Keratinocyte (primary cell): ENCODE results near the gene REV3L.

ENCODE experiments used
- EZH2 ChIP-seq: IDR thresholded peaks from one replicate; pipeline ENCODE4 v1.6.1; 2012; ENCODE audit warnings: inconsistent platforms, mild to moderate bottlenecking, low read length, moderate library complexity
- TF ChIP-seq, protein P1 (sequence below), 3 experiments: IDR thresholded peaks in 1 of 3; conservative IDR thresholded peaks in 1 of 3; optimal IDR thresholded peaks in 1 of 3; 2 replicates in 2 of 3; 3 replicates in 1 of 3; pipeline versions ENCODE3 to v1.5.1; 2011; ENCODE audit warnings: low read length in 3 of 3, mild to moderate bottlenecking in 3 of 3, moderate library complexity in 2 of 3, control low read depth in 1 of 3, inconsistent platforms in 1 of 3; ENCODE audit not compliant: insufficient read depth in 2 of 3; ENCODE audit errors: extremely low read depth in 1 of 3

DNA sequence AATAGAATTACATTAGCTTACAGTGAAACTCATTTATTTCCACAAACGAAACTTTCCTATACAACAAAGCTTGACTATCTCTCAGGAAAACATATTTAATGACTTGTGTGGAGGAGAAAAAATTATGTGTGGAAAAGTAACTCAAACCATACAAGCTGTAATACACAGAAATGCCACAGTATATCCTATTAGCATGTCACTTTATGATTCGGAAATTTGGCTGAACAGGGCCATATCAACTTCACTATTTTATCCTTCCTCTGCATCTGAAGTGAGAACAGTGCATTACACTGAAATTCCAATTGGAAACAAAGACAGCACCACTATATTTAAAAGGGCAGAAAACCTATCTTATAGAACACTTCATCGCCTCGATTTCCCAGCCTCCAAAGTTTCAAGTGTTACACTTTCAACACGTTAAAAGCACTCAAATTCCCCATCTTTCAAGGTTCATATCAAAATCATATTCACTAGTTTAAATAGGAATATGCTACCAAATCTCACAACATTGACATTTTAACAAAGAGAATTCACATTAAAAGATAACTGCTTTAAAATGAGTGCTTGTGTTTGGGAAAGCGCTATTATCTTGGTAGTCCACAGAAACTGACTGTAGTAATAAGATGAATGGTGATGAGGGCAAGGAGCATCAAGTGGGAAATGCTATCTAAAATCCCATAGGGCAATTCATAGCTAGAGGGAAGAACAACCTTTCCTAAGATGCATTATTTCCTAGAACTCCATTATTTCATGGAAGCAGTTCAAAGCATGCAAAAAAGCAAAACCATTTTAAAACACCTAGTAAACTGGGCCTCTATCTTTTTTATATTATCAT is 1.8 kb downstream of the REV3L start:
- TF ChIP-seq, protein P1, sequence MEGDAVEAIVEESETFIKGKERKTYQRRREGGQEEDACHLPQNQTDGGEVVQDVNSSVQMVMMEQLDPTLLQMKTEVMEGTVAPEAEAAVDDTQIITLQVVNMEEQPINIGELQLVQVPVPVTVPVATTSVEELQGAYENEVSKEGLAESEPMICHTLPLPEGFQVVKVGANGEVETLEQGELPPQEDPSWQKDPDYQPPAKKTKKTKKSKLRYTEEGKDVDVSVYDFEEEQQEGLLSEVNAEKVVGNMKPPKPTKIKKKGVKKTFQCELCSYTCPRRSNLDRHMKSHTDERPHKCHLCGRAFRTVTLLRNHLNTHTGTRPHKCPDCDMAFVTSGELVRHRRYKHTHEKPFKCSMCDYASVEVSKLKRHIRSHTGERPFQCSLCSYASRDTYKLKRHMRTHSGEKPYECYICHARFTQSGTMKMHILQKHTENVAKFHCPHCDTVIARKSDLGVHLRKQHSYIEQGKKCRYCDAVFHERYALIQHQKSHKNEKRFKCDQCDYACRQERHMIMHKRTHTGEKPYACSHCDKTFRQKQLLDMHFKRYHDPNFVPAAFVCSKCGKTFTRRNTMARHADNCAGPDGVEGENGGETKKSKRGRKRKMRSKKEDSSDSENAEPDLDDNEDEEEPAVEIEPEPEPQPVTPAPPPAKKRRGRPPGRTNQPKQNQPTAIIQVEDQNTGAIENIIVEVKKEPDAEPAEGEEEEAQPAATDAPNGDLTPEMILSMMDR (optimal IDR thresholded peaks at IDR 0.05 in 1 of 3, IDR thresholded peaks at IDR 0.05 in 1 of 3, conservative IDR thresholded peaks at IDR 0.05 in 1 of 3; ENCODE audit: extremely low read depth in 1 of 3, insufficient read depth in 2 of 3, low read length in 3 of 3), result no peak
- no peak for TF ChIP-seq EZH2
